ENCODE data around the gene TMA16. TPM values are rescaled to one million over a fixed set of nuclear protein-coding genes. Genes with fewer than 3 reads are reported as not detected.

Gene TMA16
- polyA plus RNA-seq, 1 donor from 2014 or later = 6.6 TPM

GRCh38 chr4:163500586-163500985 lies 6.1 kb downstream of the TMA16 start:
- Histone ChIP-seq H3K27me3 (ENCODE audit: insufficient read depth, low read depth, low read length) (no peaks in the 10 kb centered on the region), H3F3A (ENCODE audit: insufficient read depth, low read length, poor library complexity, severe bottlenecking) (no peaks in the 10 kb centered on the region), H3K9me2 (ENCODE audit: insufficient read depth, low read length) (no peaks in the 10 kb centered on the region), H3K79me2 (replicated peaks; ENCODE audit: insufficient read depth, low read length) (peaks cover 46% of the 10 kb centered on the region), H3K9me3 (ENCODE audit: low read length) (no peaks in the 10 kb centered on the region), H3K36me3 (ENCODE audit: insufficient read depth, low read length) (no peaks in the 10 kb centered on the region), H3K27ac (ENCODE audit: low read length) (no peak overlapping the region), H3K4me2 (ENCODE audit: low read length) (no peak overlapping the region), H4K20me1 (ENCODE audit: insufficient read depth) (no peaks in the 10 kb centered on the region), H3K4me3 (ENCODE audit: low read length) (no peak overlapping the region), H2AFZ (ENCODE audit: low read depth, low read length) (no peak overlapping the region), H3K9ac (ENCODE audit: low read length) (no peak overlapping the region)
- TF ChIP-seq RAD21 (conservative IDR thresholded peaks at IDR 0.05) (no peak), POLR2AphosphoS5 (IDR thresholded peaks at IDR 0.05) (no peak), REST (IDR thresholded peaks at IDR 0.05; ENCODE audit: borderline replicate concordance) (no peak), EP300 (conservative IDR thresholded peaks at IDR 0.05; ENCODE audit: poor library complexity, severe bottlenecking) (no peak), MXI1 (conservative IDR thresholded peaks at IDR 0.05; ENCODE audit: poor library complexity, severe bottlenecking) (no peak), EZH2 (IDR thresholded peaks at IDR 0.05; ENCODE audit: borderline replicate concordance, insufficient read depth, low read length, poor library complexity, severe bottlenecking) (no peak), SMC3 (conservative IDR thresholded peaks at IDR 0.05; ENCODE audit: poor library complexity) (no peak), CTCF (IDR thresholded peaks at IDR 0.05; ENCODE audit: poor library complexity, severe bottlenecking) (no peak), TAF1 (IDR thresholded peaks at IDR 0.05; ENCODE audit: low read depth) (no peak)

- Histone ChIP-seq H3K9ac (ENCODE audit: low read length) (no peak overlapping the region), H3K27ac (ENCODE audit: low read length) (no peak overlapping the region), H4K20me1 (ENCODE audit: insufficient read depth) (no peaks in the 10 kb centered on the region), H3K9me2 (ENCODE audit: insufficient read depth, low read length) (no peaks in the 10 kb centered on the region), H2AFZ (ENCODE audit: low read depth, low read length) (no peak overlapping the region), H3K79me2 (replicated peaks; ENCODE audit: insufficient read depth, low read length) (peaks cover 16% of the 10 kb centered on the region), H3K4me3 (ENCODE audit: low read length) (no peak overlapping the region), H3K4me2 (ENCODE audit: low read length) (no peak overlapping the region), H3F3A (ENCODE audit: insufficient read depth, low read length, poor library complexity, severe bottlenecking) (no peaks in the 10 kb centered on the region), H3K27me3 (ENCODE audit: insufficient read depth, low read depth, low read length) (no peaks in the 10 kb centered on the region), H3K36me3 (ENCODE audit: insufficient read depth, low read length) (no peaks in the 10 kb centered on the region), H3K9me3 (ENCODE audit: low read length) (no peaks in the 10 kb centered on the region)
- TF ChIP-seq CTCF (IDR thresholded peaks at IDR 0.05; ENCODE audit: poor library complexity, severe bottlenecking) = no peak
- TF ChIP-seq TAF1 (IDR thresholded peaks at IDR 0.05; ENCODE audit: low read depth) = no peak
- TF ChIP-seq EP300 (conservative IDR thresholded peaks at IDR 0.05; ENCODE audit: poor library complexity, severe bottlenecking) = no peak
- TF ChIP-seq EZH2 (IDR thresholded peaks at IDR 0.05; ENCODE audit: borderline replicate concordance, insufficient read depth, low read length, poor library complexity, severe bottlenecking) = no peak
- TF ChIP-seq REST (IDR thresholded peaks at IDR 0.05; ENCODE audit: borderline replicate concordance) = no peak
- no peak for TF ChIP-seq MXI1 (conservative IDR thresholded peaks at IDR 0.05; ENCODE audit: poor library complexity, severe bottlenecking)
Observed at GRCh38 chr4:163505374-163505773, 10.9 kb downstream of the TMA16 start.
